K562 (cell line): ENCODE data around the gene UBR7. TPM values are rescaled to one million over a fixed set of nuclear protein-coding genes. Genes with fewer than 3 reads are reported as not detected.

Experiments used
- ATAC-seq: fragments of 200-7000 bp; cut with Tn5 transposase; 3 replicates; pipeline ENCODE4 v1.9.1; 2020; ENCODE audit warnings: moderate library complexity
- BruUV-seq: library from RNA; stranded (reverse); fragments of 400-500 nt; replicated peaks from 2 replicates; lab custom pipeline; 2021; lab: Mats Ljungman, UMichigan
- CTCF ChIA-PET: fragments of 300-600 bp; formaldehyde crosslinking; extraction: SDS; loops from one replicate; lab custom pipeline; 2021; ENCODE audit warnings: low intra/inter-chr PET ratio; lab: Yijun Ruan, JAX
- POLR2A ChIA-PET: fragments of 300-600, 350-650 bp; sonication (Branson Sonifier 250); formaldehyde crosslinking; extraction: SDS; loops from one replicate; lab custom pipeline; 2021; ENCODE audit warnings: antibody characterized with exemption, inconsistent platforms; lab: Yijun Ruan, JAX
- DNase-seq, 4 experiments: peaks; one replicate each; pipeline versions ENCODE4 v3.0.0 to v3.0.0-alpha.2; 2011 to 2018; ENCODE audit warnings: low spot score in 3 of 4, mixed read lengths in 3 of 4; ENCODE audit errors: extremely low read depth in 1 of 4
- FAIRE-seq: peaks from 2 replicates; lab custom pipeline; 2011; peaks lifted over from hg19 to GRCh38; lab: Jason Lieb, UNC
- H2AFZ ChIP-seq: 2 replicates; pipeline ENCODE4 v1.6.0; 2011; ENCODE audit warnings: low read depth, low read length, control low read depth, inconsistent platforms
- H3K27ac ChIP-seq: fragments of 200-600 bp; 3 replicates; pipeline ENCODE4 v1.8.0; 2011; ENCODE audit warnings: low read depth, mild to moderate bottlenecking, control low read depth, inconsistent platforms, low read length, moderate library complexity, mixed read lengths; ENCODE audit errors: extremely low read depth
- H3K27me3 ChIP-seq, 2 experiments: fragments of 300-600 bp in 1 of 2; 2 replicates in 1 of 2; 3 replicates in 1 of 2; pipeline versions ENCODE4 v1.6.0 to v1.8.0; 2011; ENCODE audit warnings: inconsistent platforms in 2 of 2, low read length in 2 of 2, mild to moderate bottlenecking in 1 of 2, mixed read lengths in 1 of 2, moderate library complexity in 1 of 2; ENCODE audit not compliant: control insufficient read depth in 2 of 2, insufficient read depth in 2 of 2
- H3K36me3 ChIP-seq: fragments of 300-600 bp; 3 replicates; pipeline ENCODE4 v1.8.0; 2011; ENCODE audit warnings: mild to moderate bottlenecking, low read length, inconsistent platforms; ENCODE audit not compliant: control insufficient read depth, insufficient read depth
- H3K4me1 ChIP-seq, 2 experiments: fragments of 200-600 bp in 1 of 2; replicated peaks in 1 of 2; 2 replicates in 1 of 2; 3 replicates in 1 of 2; pipeline versions ENCODE4 v1.5.1 to v1.8.0; 2011; ENCODE audit warnings: inconsistent platforms in 2 of 2, low read length in 2 of 2, mild to moderate bottlenecking in 1 of 2, mixed read lengths in 1 of 2, moderate library complexity in 1 of 2; ENCODE audit not compliant: control insufficient read depth in 2 of 2, insufficient read depth in 2 of 2
- H3K4me2 ChIP-seq: 2 replicates; pipeline ENCODE4 v1.6.1; 2011; ENCODE audit warnings: low read length, control low read depth, inconsistent platforms, mixed read lengths; ENCODE audit not compliant: insufficient read depth
- H3K4me3 ChIP-seq: fragments of 200-600 bp; sonication (generic), shearing (Covaris generic); 2 replicates; pipeline ENCODE4 v1.5.1; 2016; ENCODE audit warnings: control low read depth, inconsistent platforms
- H3K79me2 ChIP-seq: fragments of 200-600 bp; 3 replicates; pipeline ENCODE4 v1.8.0; 2011; ENCODE audit warnings: low read length, inconsistent platforms; ENCODE audit not compliant: control insufficient read depth, insufficient read depth
- H3K9ac ChIP-seq, 2 experiments: 2 replicates each; pipeline versions ENCODE4 v1.6.0 to v1.6.1; 2011; ENCODE audit warnings: low read depth in 2 of 2, low read length in 2 of 2, control low read depth in 1 of 2, inconsistent platforms in 1 of 2, mild to moderate bottlenecking in 1 of 2, mixed read lengths in 1 of 2; ENCODE audit not compliant: insufficient read depth in 1 of 2
- H3K9me1 ChIP-seq: one replicate; pipeline ENCODE4 v1.6.0; 2011; ENCODE audit warnings: inconsistent platforms, mild to moderate bottlenecking, low read length, moderate library complexity; ENCODE audit not compliant: control insufficient read depth, insufficient read depth
- H3K9me3 ChIP-seq: replicated peaks from 2 replicates; pipeline ENCODE4 v1.5.1; 2011; ENCODE audit warnings: low read depth, low read length, inconsistent platforms; ENCODE audit not compliant: control insufficient read depth, insufficient read depth
- H4K20me1 ChIP-seq: replicated peaks from 2 replicates; pipeline ENCODE4 v1.6.1; 2011; ENCODE audit warnings: low read length, inconsistent platforms, mixed read lengths; ENCODE audit not compliant: control insufficient read depth, insufficient read depth
- C11orf30 ChIP-seq: fragments of 450-650 bp; IDR thresholded peaks from 2 replicates; pipeline ENCODE4 v1.6.1; 2016; ENCODE audit warnings: low read depth, mild to moderate bottlenecking
- CHD2 ChIP-seq: IDR thresholded peaks from 2 replicates; pipeline ENCODE4 v1.6.1; 2011; ENCODE audit warnings: low read depth, low read length
- FOSL1 ChIP-seq: fragments of 200-800 bp; sonication (Bioruptor generic); conservative IDR thresholded peaks from 2 replicates; pipeline ENCODE4 v1.6.1; 2016; ENCODE audit warnings: missing genetic modification characterization, missing compliant biosample characterization
- HMGXB4 ChIP-seq: sonication (generic); formaldehyde crosslinking; IDR thresholded peaks from 2 replicates; pipeline ENCODE4 v1.8.1; 2023; ENCODE audit warnings: mild to moderate bottlenecking, missing genetic modification reagents
- MAFG ChIP-seq: fragments of 450-650 bp; conservative IDR thresholded peaks from 2 replicates; pipeline ENCODE4 v1.6.1; 2016; ENCODE audit warnings: missing genetic modification characterization, missing compliant biosample characterization
- MAFK ChIP-seq: IDR thresholded peaks from 2 replicates; pipeline ENCODE4 v1.6.1; 2011; ENCODE audit warnings: low read length, improper control_type of control experiment
- NRF1 ChIP-seq, 2 experiments: fragments of 450-650 bp; IDR thresholded peaks in 1 of 2; conservative IDR thresholded peaks in 1 of 2; 2 replicates each; pipeline ENCODE4 v1.6.1; 2014; ENCODE audit warnings: mild to moderate bottlenecking in 2 of 2
- SLC30A9 ChIP-seq: fragments of 250-450 bp; sonication (Bioruptor Pico); IDR thresholded peaks from 2 replicates; pipeline ENCODE4 v1.8.0; 2022; ENCODE audit warnings: mild to moderate bottlenecking, moderate library complexity
- TAF1 ChIP-seq: IDR thresholded peaks from 2 replicates; pipeline ENCODE4 v1.6.1; 2011; ENCODE audit warnings: mild to moderate bottlenecking, low read length, moderate library complexity; ENCODE audit not compliant: insufficient read depth, control insufficient read depth, severe bottlenecking; ENCODE audit errors: extremely low read depth
- ZNF124 ChIP-seq: sonication (generic); formaldehyde crosslinking; IDR thresholded peaks from 2 replicates; pipeline ENCODE4 v1.8.1; 2022; ENCODE audit warnings: missing genetic modification reagents
- ZNF197 ChIP-seq: fragments of 200-800 bp; sonication (Bioruptor generic); IDR thresholded peaks from 2 replicates; pipeline ENCODE4 v1.6.1; 2016; ENCODE audit warnings: low read depth, missing genetic modification characterization, missing compliant biosample characterization
- ZNF232 ChIP-seq: sonication (generic); formaldehyde crosslinking; IDR thresholded peaks from 2 replicates; pipeline ENCODE4 v1.8.0; 2022; ENCODE audit warnings: mild to moderate bottlenecking, missing genetic modification reagents
- ZNF316 ChIP-seq: fragments of 450-650 bp; IDR thresholded peaks from 2 replicates; pipeline ENCODE4 v1.6.1; 2016
- ZNF766 ChIP-seq: fragments of 200-800 bp; sonication (Bioruptor generic); conservative IDR thresholded peaks from 2 replicates; pipeline ENCODE4 v1.6.1; 2016; ENCODE audit warnings: missing genetic modification characterization, missing compliant biosample characterization
- WGBS: fragments of 100-300 bp; shearing (Covaris generic); methylation state at CpG from one replicate; pipeline ENCODE4 v1.1.6; 2016; ENCODE audit warnings: low coverage, mixed read lengths; ENCODE audit not compliant: insufficient coverage; ENCODE audit errors: missing lambda C conversion rate; 5-methylcytosine and 5-hydroxymethylcytosine counted together
- in situ Hi-C: fragments of 300-500 bp; cut with MboI; formaldehyde crosslinking; loops from 4 replicates; pipeline ENCODE4 v1.15.0; 2018; ENCODE audit warnings: inconsistent platforms, mixed read lengths
- intact Hi-C: fragments of 100-400 bp; cut with micrococcal nuclease; formaldehyde crosslinking; loops from 2 replicates; pipeline ENCODE4 v1.14.2; 2022
- polyA plus RNA-seq, 8 experiments: library from polyadenylated mRNA; depleted of rRNA in 4 of 8; stranded (reverse) in 5 of 8; unstranded in 3 of 8; fragments of >200 nt; fragmentation: Nextera tagmentation in 2 of 8; fragmentation: Illumina TruSeq in 1 of 8; extraction: Ambion mirVana in 2 of 8; extraction: Trizol in 1 of 8; gene quantifications; 2 replicates each; pipeline versions ENCODE4 v1.2.1 to v1.2.3, GENCODE V29; 2011 to 2014; ENCODE audit warnings: inconsistent platforms in 1 of 8, missing spikeins in 1 of 8
- total RNA-seq, 7 experiments: library from RNA; depleted of rRNA in 6 of 7; stranded (reverse); fragments of >200 nt in 6 of 7; fragmentation: Illumina TruSeq in 2 of 7; extraction: Trizol in 2 of 7; gene quantifications; 2 replicates each; pipeline versions ENCODE4 v1.2.1 to v1.2.3, GENCODE V29; 2011 to 2021; ENCODE audit warnings: low replicate concordance in 1 of 7
- TF ChIP-seq, protein P1 (sequence below): fragments of 200-800 bp; sonication (Bioruptor generic); IDR thresholded peaks from 2 replicates; pipeline ENCODE4 v1.6.1; 2017; ENCODE audit warnings: missing genetic modification characterization, missing compliant biosample characterization
- TF ChIP-seq, protein P2 (sequence below), 2 experiments: fragments of 450-650 bp in 1 of 2; sonication (generic) in 1 of 2; formaldehyde crosslinking in 1 of 2; IDR thresholded peaks in 1 of 2; conservative IDR thresholded peaks in 1 of 2; 2 replicates each; pipeline versions ENCODE4 v1.6.1 to v1.8.1; 2016 to 2023; ENCODE audit warnings: mild to moderate bottlenecking in 2 of 2, moderate library complexity in 2 of 2, inconsistent platforms in 1 of 2, missing genetic modification reagents in 1 of 2

The UBR7 gene
- total and polyA plus RNA-seq, 9 of the 15 experiments (the other 6 are each of a cell fraction or from before 2014, with no cell fraction given) = 12.5 to 63.0 (median 34.4) TPM

DNA sequence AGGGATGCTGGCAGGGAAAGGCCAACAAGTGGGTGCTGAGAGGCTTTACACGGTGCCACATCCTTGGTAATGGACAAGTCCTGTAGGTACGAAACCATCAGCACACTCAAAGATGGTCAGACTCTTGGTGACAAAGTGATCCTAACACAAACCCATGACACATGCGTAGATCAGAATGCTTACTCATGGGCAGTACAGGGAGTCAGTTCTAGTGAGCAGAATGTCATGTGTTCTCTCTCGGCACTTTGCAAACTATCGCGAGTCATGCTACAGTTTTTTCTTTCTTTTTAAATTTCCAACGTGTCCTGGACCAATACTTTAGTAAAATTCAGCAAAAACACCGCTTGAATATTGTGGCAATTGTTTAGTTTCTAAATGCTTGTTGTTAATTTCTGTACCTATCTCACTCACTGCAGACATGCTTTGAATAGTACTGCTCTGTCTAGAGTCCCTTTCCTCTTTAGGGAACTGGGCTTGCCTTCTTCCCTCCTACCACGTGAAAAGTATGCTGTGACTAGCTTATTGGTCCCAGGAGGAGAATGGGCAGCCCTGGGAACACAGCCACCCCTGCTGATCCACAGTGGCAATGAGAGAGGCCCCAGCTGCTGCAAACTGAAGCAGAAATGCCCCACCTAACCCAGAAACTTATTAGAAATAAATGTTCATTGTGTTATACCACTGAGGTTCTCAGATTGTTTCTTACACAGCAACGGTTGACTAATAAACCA lies 62.4 kb downstream of the UBR7 start:
- Histone ChIP-seq H3K9me1 (no peaks in the 10 kb centered on the region), H3K4me1 (peaks cover 3 to 27% of the 10 kb centered on the region in 2 experiments; a peak in 4 of 5 replicates), H3K4me2 (peak overlapping the region; percentile 22; the same call in 1 of the 2 replicates), H2AFZ (peak overlapping the region; percentile 34; the same call in 1 of the 2 replicates), H3K4me3 (no peak overlapping the region), H3K36me3 (no peaks in the 10 kb centered on the region), H3K27ac (peak overlapping the region; percentile 53), H3K79me2 (no peaks in the 10 kb centered on the region; the same call in 2 of the 3 replicates), H3K9me3 (no peaks in the 10 kb centered on the region), H4K20me1 (peaks cover 28% of the 10 kb centered on the region), H3K9ac (peak overlapping the region in 1 of 2 experiments; percentile 74; a peak in 2 of 4 replicates), H3K27me3 (no peaks in the 10 kb centered on the region)
- ChIA-PET POLR2A (interaction anchor here (1.1 kb wide), 1 partner anchor 13 kb away, joined by 3 read pairs; no protein-coding TSS in a partner anchor), CTCF (no interaction called here)
- no TSS peak for BruUV-seq
- FAIRE-seq (peak; percentile 76), DNase-seq (peak in 3 of 4 experiments; percentile 9 to 57 (median 16)), ATAC-seq (peak; percentile 75)
- WGBS = 32% methylated on average over 10 of the region's 10 CpGs
- intact Hi-C loops (loop anchor here (5.0 kb wide), 1 partner anchor 63 kb away; the partner anchor contains the start of gene BTBD7), in situ Hi-C loops (no loop called here)
- TF ChIP-seq CHD2 (peak; percentile 41; the same call in 1 of the 2 replicates), HMGXB4 (no peak), SLC30A9 (no peak), ZNF766 (CRISPR knock-in tag) (0 out of 2 replicates have a peak, but pooled peaks have one; percentile 27), ZNF197 (CRISPR knock-in tag) (no peak), ZNF232 (CRISPR knock-in tag) (no peak), ZNF124 (no peak), MAFG (tag) (peak; percentile 77), FOSL1 (peak; percentile 36; the same call in 1 of the 2 replicates), NRF1 (conservative IDR thresholded peaks at IDR 0.05 in 1 of 2, IDR thresholded peaks at IDR 0.05 in 1 of 2) (peak; percentile 52 to 64), ZNF316 (peak; percentile 75), C11orf30 (peak; percentile 75), TAF1 (no peak), MAFK (peak; percentile 52)
- TF ChIP-seq, protein P1, sequence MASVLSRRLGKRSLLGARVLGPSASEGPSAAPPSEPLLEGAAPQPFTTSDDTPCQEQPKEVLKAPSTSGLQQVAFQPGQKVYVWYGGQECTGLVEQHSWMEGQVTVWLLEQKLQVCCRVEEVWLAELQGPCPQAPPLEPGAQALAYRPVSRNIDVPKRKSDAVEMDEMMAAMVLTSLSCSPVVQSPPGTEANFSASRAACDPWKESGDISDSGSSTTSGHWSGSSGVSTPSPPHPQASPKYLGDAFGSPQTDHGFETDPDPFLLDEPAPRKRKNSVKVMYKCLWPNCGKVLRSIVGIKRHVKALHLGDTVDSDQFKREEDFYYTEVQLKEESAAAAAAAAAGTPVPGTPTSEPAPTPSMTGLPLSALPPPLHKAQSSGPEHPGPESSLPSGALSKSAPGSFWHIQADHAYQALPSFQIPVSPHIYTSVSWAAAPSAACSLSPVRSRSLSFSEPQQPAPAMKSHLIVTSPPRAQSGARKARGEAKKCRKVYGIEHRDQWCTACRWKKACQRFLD = 0 out of 2 replicates have a peak, but pooled peaks have one; percentile 34
- TF ChIP-seq, protein P2, sequence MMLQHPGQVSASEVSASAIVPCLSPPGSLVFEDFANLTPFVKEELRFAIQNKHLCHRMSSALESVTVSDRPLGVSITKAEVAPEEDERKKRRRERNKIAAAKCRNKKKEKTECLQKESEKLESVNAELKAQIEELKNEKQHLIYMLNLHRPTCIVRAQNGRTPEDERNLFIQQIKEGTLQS (IDR thresholded peaks at IDR 0.05) = peak; percentile 23; the same call in 1 of the 2 replicates
- TF ChIP-seq, protein P2 (CRISPR knock-in tag; conservative IDR thresholded peaks at IDR 0.05) = no peak
